GM19023 (cell line): ENCODE measurements around the gene RAET1L.
"Not testable (repeated sequence)": the region's sequence is repeated elsewhere in the genome, so short reads cannot be mapped to it uniquely, and the experiment has no call there.

Source experiments
- ATAC-seq: cut with Tn5 transposase; IDR thresholded peaks from one replicate; pipeline ENCODE4 v1.9.1; 2021; ENCODE audit warnings: mild to moderate bottlenecking, moderate library complexity; ENCODE audit not compliant: unreplicated experiment

The RAET1L gene

GRCh38 chr6:150044621-150045145, 19.4 kb upstream of the RAET1L start:
- ATAC-seq, result no peak

- ATAC-seq, result no peak
Observed at GRCh38 chr6:150043501-150044412, 18.4 kb upstream of the RAET1L start.

GRCh38 chr6:150043096-150043495, 17.8 kb upstream of the RAET1L start:
- ATAC-seq, result no peak

GRCh38 chr6:150038202-150039062, 13.1 kb upstream of the RAET1L start:
- ATAC-seq, result no peak

- no peak for ATAC-seq
Observed at GRCh38 chr6:150037526-150038201, 12.3 kb upstream of the RAET1L start.

GRCh38 chr6:150036081-150036480, 10.7 kb upstream of the RAET1L start:
- no peak for ATAC-seq

GRCh38 chr6:150033207-150033771, 8.0 kb upstream of the RAET1L start:
- no peak for ATAC-seq

GRCh38 chr6:150032598-150032997, 7.3 kb upstream of the RAET1L start:
- no peak for ATAC-seq

GRCh38 chr6:150030611-150031010, 5.3 kb upstream of the RAET1L start:
- ATAC-seq, result no peak

- ATAC-seq, result peak; percentile 72
Observed at GRCh38 chr6:150029749-150030148, 4.4 kb upstream of the RAET1L start.

- no peak for ATAC-seq
Observed at GRCh38 chr6:150029276-150029675, 3.9 kb upstream of the RAET1L start.

GRCh38 chr6:150028799-150029198, 3.5 kb upstream of the RAET1L start:
- no peak for ATAC-seq

GRCh38 chr6:150027806-150028565, 2.7 kb upstream of the RAET1L start:
- no peak for ATAC-seq

GRCh38 chr6:150026976-150027805, 1.9 kb upstream of the RAET1L start:
- ATAC-seq, result no peak

GRCh38 chr6:150024646-150025155, 631 bp downstream of the RAET1L start:
- no peak for ATAC-seq

- ATAC-seq, result not testable (repeated sequence)
Observed at GRCh38 chr6:150024021-150024420, 1.3 kb downstream of the RAET1L start.

- ATAC-seq, result not testable (repeated sequence)
Observed at GRCh38 chr6:150021870-150022269, 3.5 kb downstream of the RAET1L start.

- ATAC-seq, result no peak
Observed at GRCh38 chr6:150018846-150019580, 6.3 kb downstream of the RAET1L start.
